Natural killer cell (primary cell): ENCODE data around the gene NHS. TPM values are rescaled to one million over a fixed set of nuclear protein-coding genes. Genes with fewer than 3 reads are reported as not detected.
A peak's percentile ranks its signal among the peaks of the same experiment; 100 is the strongest.

Experiments
- ATAC-seq, 3 donors: fragments of 150-1000 bp in 2 of 3; fragments of 200-7000 bp in 1 of 3; cut with Tn5 transposase; 1 replicate in 1 of 3; 2 replicates in 2 of 3; pipeline ENCODE4 v1.10.0; 2021; ENCODE audit warnings: mild to moderate bottlenecking in 2 of 3, moderate library complexity in 2 of 3
- DNase-seq, 2 donors: peaks; one replicate each; pipeline versions ENCODE4 v3.0.0 to v3.0.0-alpha.2; 2013 to 2021; ENCODE audit warnings: mixed read lengths in 1 of 2
- H3K27ac ChIP-seq: one replicate; pipeline ENCODE4 v1.5.1; 2013; ENCODE audit warnings: mild to moderate bottlenecking, low read length
- H3K27me3 ChIP-seq: one replicate; pipeline ENCODE4 v1.6.1; 2013; ENCODE audit warnings: low read length; ENCODE audit not compliant: control insufficient read depth, insufficient read depth
- H3K36me3 ChIP-seq: one replicate; pipeline ENCODE4 v1.6.1; 2013; ENCODE audit warnings: low read length; ENCODE audit not compliant: control insufficient read depth, insufficient read depth
- H3K4me1 ChIP-seq: one replicate; pipeline ENCODE4 v1.6.1; 2013; ENCODE audit warnings: low read length; ENCODE audit not compliant: control insufficient read depth, insufficient read depth
- H3K4me3 ChIP-seq: one replicate; pipeline ENCODE4 v1.5.1; 2013; ENCODE audit warnings: low read length
- H3K9me3 ChIP-seq: one replicate; pipeline ENCODE4 v1.6.1; 2013; ENCODE audit warnings: low read length; ENCODE audit not compliant: control insufficient read depth, insufficient read depth
- H3K27ac Mint-ChIP-seq, 2 donors: one replicate each; pipeline ENCODE4 v1.8.0; 2022; ENCODE audit warnings: mild to moderate bottlenecking in 2 of 2, mixed read lengths in 2 of 2, moderate library complexity in 1 of 2
- H3K27me3 Mint-ChIP-seq, 2 donors: one replicate each; pipeline ENCODE4 v1.8.0; 2022; ENCODE audit warnings: low read depth in 2 of 2, mixed read lengths in 2 of 2
- H3K36me3 Mint-ChIP-seq: one replicate; pipeline ENCODE4 v1.8.0; 2022; ENCODE audit warnings: mixed read lengths
- H3K4me1 Mint-ChIP-seq, 2 donors: one replicate each; pipeline ENCODE4 v1.8.0; 2022; ENCODE audit warnings: mixed read lengths in 2 of 2
- H3K4me3 Mint-ChIP-seq: one replicate; pipeline ENCODE4 v1.8.0; 2022; ENCODE audit warnings: mild to moderate bottlenecking, moderate library complexity, mixed read lengths
- H3K9me3 Mint-ChIP-seq, 2 donors: one replicate each; pipeline ENCODE4 v1.8.0; 2022; ENCODE audit warnings: mixed read lengths in 2 of 2
- CTCF ChIP-seq: fragments of 200-600 bp; IDR thresholded peaks from one replicate; pipeline ENCODE4 v1.8.0; 2022; ENCODE audit warnings: antibody characterized with exemption
- WGBS: methylation state at CpG from one replicate; pipeline ENCODE4 v1.1.7; 2013; ENCODE audit warnings: missing lambda C conversion rate; ENCODE audit not compliant: insufficient coverage; 5-methylcytosine and 5-hydroxymethylcytosine counted together
- intact Hi-C: fragments of 100-400 bp; cut with micrococcal nuclease; formaldehyde crosslinking; loops from one replicate; pipeline ENCODE4 v1.14.2; 2022
- total RNA-seq, 4 donors: library from RNA; stranded (reverse); fragments of 120-200 nt in 1 of 4; gene quantifications; one replicate each; pipeline versions ENCODE4 v1.2.3 to v1.2.4, GENCODE V29; 2013 to 2022

NHS gene
- total RNA-seq, 3 donors from 2014 or later (not counting 1 experiment from before 2014, with no cell fraction given) = 0.05 to 0.28 TPM; not detected in 1

GRCh38 chrX:17740137-17741122 is 365.4 kb downstream of the NHS start:
- Mint-ChIP-seq H3K4me3 (peak overlapping the region; percentile 1), H3K4me1 (peaks cover 19 to 20% of the 10 kb centered on the region in 2 donors)

GRCh38 chrX:17741123-17741511 is 366.1 kb downstream of the NHS start:
- WGBS = 87% methylated on average over 9 of the region's 9 CpGs
- Histone ChIP-seq H3K27me3 (no peaks in the 10 kb centered on the region), H3K4me3 (no peak overlapping the region), H3K4me1 (peaks cover 24% of the 10 kb centered on the region), H3K9me3 (no peaks in the 10 kb centered on the region), H3K36me3 (no peaks in the 10 kb centered on the region), H3K27ac (no peak overlapping the region)
- H3K4me1 Mint-ChIP-seq = peaks cover 19 to 20% of the 10 kb centered on the region in 2 donors
- H3K27ac Mint-ChIP-seq = no peak overlapping the region
- TF ChIP-seq CTCF = no peak
- intact Hi-C loops = no loop called here
- no peak overlapping the region for H3K4me3 Mint-ChIP-seq
- H3K36me3 Mint-ChIP-seq = no peaks in the 10 kb centered on the region
- no peaks in the 10 kb centered on the region for H3K9me3 Mint-ChIP-seq
- H3K27me3 Mint-ChIP-seq = peaks cover 14 to 18% of the 10 kb centered on the region in 2 donors
- ATAC-seq = no peak
- DNase-seq = no peak

More at GRCh38 chrX:17740137-17741122, 365.4 kb downstream of the NHS start:
- WGBS = 91% methylated on average over 6 of the region's 11 CpGs
- H3K9me3 ChIP-seq = no peaks in the 10 kb centered on the region
- no peaks in the 10 kb centered on the region for H3K9me3 Mint-ChIP-seq
- H3K27me3 Mint-ChIP-seq = peaks cover 14 to 25% of the 10 kb centered on the region in 2 donors
- no peaks in the 10 kb centered on the region for H3K27me3 ChIP-seq
- no peak for TF ChIP-seq CTCF
- ATAC-seq = no peak
- H3K36me3 Mint-ChIP-seq = no peaks in the 10 kb centered on the region
- no peak overlapping the region for H3K27ac Mint-ChIP-seq
- peaks cover 24% of the 10 kb centered on the region for H3K4me1 ChIP-seq
- no peak overlapping the region for H3K4me3 ChIP-seq
- no peaks in the 10 kb centered on the region for H3K36me3 ChIP-seq
- DNase-seq = no peak
- no peak overlapping the region for H3K27ac ChIP-seq
- intact Hi-C loops = no loop called here

- Histone ChIP-seq H3K27ac (no peak overlapping the region), H3K27me3 (no peaks in the 10 kb centered on the region), H3K36me3 (no peaks in the 10 kb centered on the region), H3K9me3 (no peaks in the 10 kb centered on the region), H3K4me3 (no peak overlapping the region), H3K4me1 (peaks cover 5% of the 10 kb centered on the region)
- intact Hi-C loops = no loop called here
- peaks cover 12 to 18% of the 10 kb centered on the region in 2 donors for H3K27me3 Mint-ChIP-seq
- ATAC-seq = no peak
- H3K9me3 Mint-ChIP-seq = no peaks in the 10 kb centered on the region
- TF ChIP-seq CTCF = no peak
- WGBS = no CpG with 5 or more reads among the region's 2 CpGs
- no peak for DNase-seq
- H3K36me3 Mint-ChIP-seq = no peaks in the 10 kb centered on the region
- peaks cover 5 to 6% of the 10 kb centered on the region in 2 donors for H3K4me1 Mint-ChIP-seq
- H3K4me3 Mint-ChIP-seq = no peak overlapping the region
- H3K27ac Mint-ChIP-seq = no peak overlapping the region
These were observed 368.9 kb downstream of the NHS start for GRCh38 chrX:17743913-17744312.
